AG09309 (cell line): Measurements from ENCODE around the gene SGO2.

Experiments
- DNase-seq: peaks from one replicate; pipeline ENCODE4 v3.0.0-alpha.2; 2010; ENCODE audit warnings: low read depth
- H3K4me3 ChIP-seq: 2 replicates; pipeline ENCODE4 v1.5.1; 2011; ENCODE audit warnings: mild to moderate bottlenecking, low read depth, low read length, moderate library complexity; ENCODE audit not compliant: control insufficient read depth
- CTCF ChIP-seq: IDR thresholded peaks from 2 replicates; pipeline ENCODE4 v1.5.1; 2011; ENCODE audit warnings: mild to moderate bottlenecking, low read depth, low read length, inconsistent platforms; ENCODE audit not compliant: insufficient read depth, control insufficient read depth; ENCODE audit errors: missing control alignments

Gene SGO2

GRCh38 chr2:200588076-200588678 is 62.2 kb downstream of the SGO2 start:
- DNase-seq, result no peak
- no peak overlapping the region for H3K4me3 ChIP-seq
- no peak for TF ChIP-seq CTCF

- TF ChIP-seq CTCF, result no peak
- DNase-seq, result no peak
- no peak overlapping the region for H3K4me3 ChIP-seq
Observed at GRCh38 chr2:200590090-200590489, 64.1 kb downstream of the SGO2 start.

GRCh38 chr2:200591308-200591707 is 65.3 kb downstream of the SGO2 start:
- no peak for DNase-seq
- no peak overlapping the region for H3K4me3 ChIP-seq
- TF ChIP-seq CTCF, result no peak

- no peak for DNase-seq
- no peak for TF ChIP-seq CTCF
Observed at GRCh38 chr2:200592406-200593075, 66.5 kb downstream of the SGO2 start.

GRCh38 chr2:200593905-200594304 is 67.9 kb downstream of the SGO2 start:
- DNase-seq, result no peak
- TF ChIP-seq CTCF, result no peak
- H3K4me3 ChIP-seq, result no peak overlapping the region

More at GRCh38 chr2:200592406-200593075, 66.5 kb downstream of the SGO2 start:
- H3K4me3 ChIP-seq, result no peak overlapping the region

GRCh38 chr2:200595913-200596312 is 69.9 kb downstream of the SGO2 start:
- no peak for DNase-seq
- no peak overlapping the region for H3K4me3 ChIP-seq
- TF ChIP-seq CTCF, result no peak
